Measurements from ENCODE around the gene SYCE1L. TPM values are rescaled to one million over a fixed set of nuclear protein-coding genes. Genes with fewer than 3 reads are reported as not detected.

The SYCE1L gene
- total and polyA plus RNA-seq, 9 of the 15 experiments (the other 6 are each of a cell fraction or from before 2014, with no cell fraction given) = 0.54 to 2.7 (median 1.1) TPM; not detected in 5

DNA sequence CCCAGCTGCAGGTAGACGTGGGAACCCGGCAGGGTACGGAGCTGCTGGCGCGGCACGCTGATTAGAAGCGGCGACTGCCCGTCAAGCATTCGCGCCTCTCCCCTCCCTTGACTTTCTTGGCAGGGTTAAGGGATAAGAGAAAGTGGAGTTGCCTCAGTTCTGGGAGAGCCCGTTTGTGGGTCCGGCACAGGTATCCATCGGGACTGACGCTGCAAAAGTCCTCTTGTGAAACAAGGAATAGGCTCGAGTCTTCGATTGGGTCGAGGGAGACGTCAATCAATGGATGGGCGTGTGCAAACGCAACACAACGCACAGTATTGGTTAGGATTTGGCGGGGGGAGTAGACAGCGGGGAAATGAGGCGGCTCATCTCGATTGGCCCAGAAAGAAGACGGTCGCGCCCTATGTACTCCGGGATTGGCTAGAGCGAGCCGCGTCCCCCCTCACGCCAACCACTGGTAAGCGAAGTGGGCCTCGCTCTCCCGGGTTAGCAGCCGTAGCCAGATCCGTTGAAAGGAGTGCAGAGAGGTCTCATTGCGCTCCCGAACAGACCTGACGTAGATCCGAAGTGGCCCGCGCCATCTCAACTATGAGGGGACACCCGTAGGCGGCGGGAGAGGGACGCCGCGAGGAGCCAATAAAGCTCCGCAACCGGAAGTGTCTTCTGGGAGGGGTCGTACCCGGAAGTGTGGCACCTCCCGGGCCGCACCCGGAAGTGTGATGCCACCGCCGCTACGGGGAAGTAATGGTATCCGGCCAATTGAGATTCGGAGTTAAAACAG lies 8.5 kb upstream of the SYCE1L start, which contains the start of gene MON1B (continued):
- TF ChIP-seq ZBTB9 (CRISPR knock-in tag; IDR thresholded peaks at IDR 0.05) = no peak
- no peak for TF ChIP-seq ZNF280B (CRISPR knock-in tag; IDR thresholded peaks at IDR 0.05)
- TF ChIP-seq PTTG1 (tag; IDR thresholded peaks at IDR 0.05; ENCODE audit: low read depth) = no peak
- no peak for TF ChIP-seq RBM14 (IDR thresholded peaks at IDR 0.05; ENCODE audit: borderline replicate concordance, insufficient read depth, low read depth, low read length)
- no peak for TF ChIP-seq ZNF165 (CRISPR knock-in tag; IDR thresholded peaks at IDR 0.05; ENCODE audit: borderline replicate concordance)
- TF ChIP-seq SAFB2 (IDR thresholded peaks at IDR 0.05; ENCODE audit: borderline replicate concordance, low read depth, low read length, severe bottlenecking) = no peak
- no peak; the same call in 1 of the 2 replicates for TF ChIP-seq GTF2E2 (tag; IDR thresholded peaks at IDR 0.05)
- TF ChIP-seq SNRNP70 (optimal IDR thresholded peaks at IDR 0.05; ENCODE audit: low read depth, low read length) = no peak
- TF ChIP-seq ZNF766 (CRISPR knock-in tag; conservative IDR thresholded peaks at IDR 0.05) = no peak
- TF ChIP-seq, protein P1, sequence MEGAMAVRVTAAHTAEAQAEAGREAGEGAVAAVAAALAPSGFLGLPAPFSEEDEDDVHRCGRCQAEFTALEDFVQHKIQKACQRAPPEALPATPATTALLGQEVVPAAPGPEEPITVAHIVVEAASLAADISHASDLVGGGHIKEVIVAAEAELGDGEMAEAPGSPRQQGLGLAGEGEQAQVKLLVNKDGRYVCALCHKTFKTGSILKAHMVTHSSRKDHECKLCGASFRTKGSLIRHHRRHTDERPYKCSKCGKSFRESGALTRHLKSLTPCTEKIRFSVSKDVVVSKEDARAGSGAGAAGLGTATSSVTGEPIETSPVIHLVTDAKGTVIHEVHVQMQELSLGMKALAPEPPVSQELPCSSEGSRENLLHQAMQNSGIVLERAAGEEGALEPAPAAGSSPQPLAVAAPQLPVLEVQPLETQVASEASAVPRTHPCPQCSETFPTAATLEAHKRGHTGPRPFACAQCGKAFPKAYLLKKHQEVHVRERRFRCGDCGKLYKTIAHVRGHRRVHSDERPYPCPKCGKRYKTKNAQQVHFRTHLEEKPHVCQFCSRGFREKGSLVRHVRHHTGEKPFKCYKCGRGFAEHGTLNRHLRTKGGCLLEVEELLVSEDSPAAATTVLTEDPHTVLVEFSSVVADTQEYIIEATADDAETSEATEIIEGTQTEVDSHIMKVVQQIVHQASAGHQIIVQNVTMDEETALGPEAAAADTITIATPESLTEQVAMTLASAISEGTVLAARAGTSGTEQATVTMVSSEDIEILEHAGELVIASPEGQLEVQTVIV (CRISPR knock-in tag; IDR thresholded peaks at IDR 0.05; ENCODE audit: borderline replicate concordance) = no peak
- no peak for TF ChIP-seq ZNF384 (IDR thresholded peaks at IDR 0.05; ENCODE audit: low read depth, low read length)
- TF ChIP-seq ELF4 (CRISPR knock-in tag; IDR thresholded peaks at IDR 0.05) = peak; percentile 87; the same call in 1 of the 2 replicates
- TF ChIP-seq THRB (CRISPR knock-in tag; conservative IDR thresholded peaks at IDR 0.05) = no peak
- TF ChIP-seq, protein P2, sequence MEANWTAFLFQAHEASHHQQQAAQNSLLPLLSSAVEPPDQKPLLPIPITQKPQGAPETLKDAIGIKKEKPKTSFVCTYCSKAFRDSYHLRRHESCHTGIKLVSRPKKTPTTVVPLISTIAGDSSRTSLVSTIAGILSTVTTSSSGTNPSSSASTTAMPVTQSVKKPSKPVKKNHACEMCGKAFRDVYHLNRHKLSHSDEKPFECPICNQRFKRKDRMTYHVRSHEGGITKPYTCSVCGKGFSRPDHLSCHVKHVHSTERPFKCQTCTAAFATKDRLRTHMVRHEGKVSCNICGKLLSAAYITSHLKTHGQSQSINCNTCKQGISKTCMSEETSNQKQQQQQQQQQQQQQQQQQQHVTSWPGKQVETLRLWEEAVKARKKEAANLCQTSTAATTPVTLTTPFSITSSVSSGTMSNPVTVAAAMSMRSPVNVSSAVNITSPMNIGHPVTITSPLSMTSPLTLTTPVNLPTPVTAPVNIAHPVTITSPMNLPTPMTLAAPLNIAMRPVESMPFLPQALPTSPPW (CRISPR knock-in tag; IDR thresholded peaks at IDR 0.05) = peak; percentile 97
- TF ChIP-seq ZNF253 (CRISPR knock-in tag; conservative IDR thresholded peaks at IDR 0.05) = no peak
- TF ChIP-seq CBX1 (IDR thresholded peaks at IDR 0.05; ENCODE audit: low read depth) = no peak
- TF ChIP-seq RFX1 (IDR thresholded peaks at IDR 0.05) = no peak
- no peak for TF ChIP-seq HIVEP1 (CRISPR knock-in tag; IDR thresholded peaks at IDR 0.05)
- TF ChIP-seq HES1 (IDR thresholded peaks at IDR 0.05; ENCODE audit: low read depth) = no peak

All from K562 (cell line).